ENCODE measurements around the gene CALN1. TPM values are rescaled to one million over a fixed set of nuclear protein-coding genes. Genes with fewer than 3 reads are reported as not detected.

The CALN1 gene
- total RNA-seq, 1 experiment from 2014 or later, result 0.05 TPM

- Histone ChIP-seq H3K27ac (ENCODE audit: low read length) (no peak overlapping the region), H3K27me3 (ENCODE audit: control insufficient read depth, insufficient read depth, low read length) (no peaks in the 10 kb centered on the region), H3K9me3 (ENCODE audit: control insufficient read depth, insufficient read depth, low read depth, low read length) (no peaks in the 10 kb centered on the region), H3K4me1 (ENCODE audit: control insufficient read depth, insufficient read depth, low read length) (no peaks in the 10 kb centered on the region), H3K36me3 (ENCODE audit: control insufficient read depth, insufficient read depth, low read length) (no peaks in the 10 kb centered on the region), H3K4me3 (ENCODE audit: low read depth in 2 of 2, low read length in 2 of 2) (no peak overlapping the region)
- intact Hi-C loops (cut with micrococcal nuclease; ENCODE audit: unreplicated experiment), result no loop called here
- CTCF ChIA-PET, result no interaction called here
- no TSS peak for BruUV-seq (replicated peaks)
- in situ Hi-C loops (cut with HindIII; ENCODE audit: low pct_unique_long_range_greater_than_20kb, low sequenced_read_pairs), result no loop called here
- no peak for ATAC-seq
- TF ChIP-seq, protein P1, sequence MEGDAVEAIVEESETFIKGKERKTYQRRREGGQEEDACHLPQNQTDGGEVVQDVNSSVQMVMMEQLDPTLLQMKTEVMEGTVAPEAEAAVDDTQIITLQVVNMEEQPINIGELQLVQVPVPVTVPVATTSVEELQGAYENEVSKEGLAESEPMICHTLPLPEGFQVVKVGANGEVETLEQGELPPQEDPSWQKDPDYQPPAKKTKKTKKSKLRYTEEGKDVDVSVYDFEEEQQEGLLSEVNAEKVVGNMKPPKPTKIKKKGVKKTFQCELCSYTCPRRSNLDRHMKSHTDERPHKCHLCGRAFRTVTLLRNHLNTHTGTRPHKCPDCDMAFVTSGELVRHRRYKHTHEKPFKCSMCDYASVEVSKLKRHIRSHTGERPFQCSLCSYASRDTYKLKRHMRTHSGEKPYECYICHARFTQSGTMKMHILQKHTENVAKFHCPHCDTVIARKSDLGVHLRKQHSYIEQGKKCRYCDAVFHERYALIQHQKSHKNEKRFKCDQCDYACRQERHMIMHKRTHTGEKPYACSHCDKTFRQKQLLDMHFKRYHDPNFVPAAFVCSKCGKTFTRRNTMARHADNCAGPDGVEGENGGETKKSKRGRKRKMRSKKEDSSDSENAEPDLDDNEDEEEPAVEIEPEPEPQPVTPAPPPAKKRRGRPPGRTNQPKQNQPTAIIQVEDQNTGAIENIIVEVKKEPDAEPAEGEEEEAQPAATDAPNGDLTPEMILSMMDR (IDR thresholded peaks at IDR 0.05), result no peak
- TF ChIP-seq POLR2AphosphoS5 (IDR thresholded peaks at IDR 0.05; ENCODE audit: low read depth, low read length) (no peak), SIN3A (IDR thresholded peaks at IDR 0.05; ENCODE audit: borderline replicate concordance, insufficient read depth, low read depth, low read length) (no peak), TCF7L2 (IDR thresholded peaks at IDR 0.05; ENCODE audit: low read depth, low read length) (no peak), REST (IDR thresholded peaks at IDR 0.05; ENCODE audit: insufficient read depth in 1 of 2, low read depth in 2 of 2, low read length in 1 of 2) (no peak)
- POLR2A ChIA-PET, result no interaction called here
- DNase-seq (ENCODE audit: low read depth, low spot score), result no peak
These were observed 33.4 kb upstream of the CALN1 start for GRCh38 chr7:72445580-72445979.

DNA sequence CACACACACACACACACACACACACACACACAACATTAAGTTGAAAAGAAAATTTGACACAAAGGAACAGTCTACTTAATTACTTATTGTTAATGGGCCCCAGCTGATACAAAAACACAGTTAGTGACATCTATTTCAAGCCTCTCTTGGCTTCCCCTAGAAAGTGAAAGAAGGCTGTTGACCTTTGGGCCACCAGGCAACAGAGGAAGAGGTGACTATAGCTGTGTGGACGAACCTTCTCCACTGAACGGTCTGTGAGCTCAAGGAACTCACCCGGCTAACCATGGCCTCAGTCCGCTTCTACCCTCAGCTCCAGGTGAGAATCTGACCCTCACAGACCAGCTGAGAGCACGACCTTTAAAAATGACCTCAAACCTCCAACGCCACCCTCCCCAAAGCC is 32.9 kb upstream of the CALN1 start:
- H3K36me3 ChIP-seq (ENCODE audit: control insufficient read depth, insufficient read depth, low read length), result no peaks in the 10 kb centered on the region
- no peaks in the 10 kb centered on the region for H3K9me3 ChIP-seq (ENCODE audit: control insufficient read depth, insufficient read depth, low read depth, low read length)
- H3K4me3 ChIP-seq (ENCODE audit: low read depth in 2 of 2, low read length in 2 of 2), result no peak overlapping the region
- no TSS peak for BruUV-seq (replicated peaks)
- POLR2A ChIA-PET, result no interaction called here
- CTCF ChIA-PET, result no interaction called here
- in situ Hi-C loops (cut with HindIII; ENCODE audit: low pct_unique_long_range_greater_than_20kb, low sequenced_read_pairs) (no loop called here), intact Hi-C loops (cut with micrococcal nuclease; ENCODE audit: unreplicated experiment) (no loop called here)
- no peaks in the 10 kb centered on the region for H3K27me3 ChIP-seq (ENCODE audit: control insufficient read depth, insufficient read depth, low read length)
- no peaks in the 10 kb centered on the region for H3K4me1 ChIP-seq (ENCODE audit: control insufficient read depth, insufficient read depth, low read length)
- TF ChIP-seq, protein P1 (IDR thresholded peaks at IDR 0.05), result no peak
- TF ChIP-seq POLR2AphosphoS5 (IDR thresholded peaks at IDR 0.05; ENCODE audit: low read depth, low read length) (no peak), SIN3A (IDR thresholded peaks at IDR 0.05; ENCODE audit: borderline replicate concordance, insufficient read depth, low read depth, low read length) (no peak), TCF7L2 (IDR thresholded peaks at IDR 0.05; ENCODE audit: low read depth, low read length) (no peak)
- ATAC-seq (no peak), DNase-seq (ENCODE audit: low read depth, low spot score) (no peak)
- H3K27ac ChIP-seq (ENCODE audit: low read length), result no peak overlapping the region

All from Panc1 (cell line).